GM12878 (cell line): Measurements from ENCODE around the gene RPL29. TPM values are rescaled to one million over a fixed set of nuclear protein-coding genes. Genes with fewer than 3 reads are reported as not detected.

Experiments used
- ATAC-seq: fragments of 200-7000 bp; cut with Tn5 transposase; 3 replicates; pipeline ENCODE4 v1.9.1; 2020; ENCODE audit warnings: mild to moderate bottlenecking, moderate library complexity
- BruUV-seq: library from RNA; stranded (reverse); fragments of 400-500 nt; replicated peaks from 2 replicates; lab custom pipeline; 2021; lab: Mats Ljungman, UMichigan
- CTCF ChIA-PET: fragments of 300-600 bp; sonication (Branson Sonifier 250); formaldehyde crosslinking; extraction: SDS; loops from one replicate; lab custom pipeline; 2021; ENCODE audit warnings: inconsistent platforms; lab: Yijun Ruan, JAX
- POLR2A ChIA-PET: fragments of 350-600 bp; formaldehyde crosslinking; extraction: SDS; loops from one replicate; lab custom pipeline; 2021; ENCODE audit warnings: inconsistent platforms; lab: Charles Lee
- RAD21 ChIA-PET: fragments of 300-600 bp; sonication (Branson Sonifier 250); formaldehyde crosslinking; loops from one replicate; lab custom pipeline; 2023; ENCODE audit warnings: antibody characterized with exemption; ENCODE audit not compliant: unreplicated experiment; lab: Charles Lee
- SMC1A ChIA-PET: fragments of 300-600 bp; sonication (Branson Sonifier 250); formaldehyde crosslinking; loops from one replicate; lab custom pipeline; 2023; ENCODE audit not compliant: unreplicated experiment, uncharacterized antibody; lab: Charles Lee
- DNase-seq: peaks from one replicate; pipeline ENCODE4 v3.0.0-alpha.2; 2011; ENCODE audit warnings: low read depth, low spot score
- FAIRE-seq: peaks from 3 replicates; lab custom pipeline; 2011; peaks lifted over from hg19 to GRCh38; lab: Jason Lieb, UNC
- H2AFZ ChIP-seq: 2 replicates; pipeline ENCODE4 v1.6.0; 2011; ENCODE audit warnings: low read depth, low read length, control low read depth; ENCODE audit not compliant: control insufficient read depth
- H3K27ac ChIP-seq: 2 replicates; pipeline ENCODE4 v1.5.1; 2011; ENCODE audit warnings: control low read depth; ENCODE audit not compliant: control insufficient read depth, insufficient read depth
- H3K27me3 ChIP-seq, 2 experiments: replicated peaks in 1 of 2; 2 replicates each; pipeline versions ENCODE4 v1.6.0 to v1.6.1; 2011; ENCODE audit warnings: low read length in 1 of 2; ENCODE audit not compliant: control insufficient read depth in 2 of 2, insufficient read depth in 2 of 2
- H3K36me3 ChIP-seq, 2 experiments: 2 replicates each; pipeline ENCODE4 v1.5.1; 2011; ENCODE audit warnings: low read length in 1 of 2; ENCODE audit not compliant: control insufficient read depth in 2 of 2, insufficient read depth in 2 of 2
- H3K4me1 ChIP-seq: 2 replicates; pipeline ENCODE4 v1.6.1; 2011; ENCODE audit warnings: mild to moderate bottlenecking, low read length, moderate library complexity, mixed read lengths; ENCODE audit not compliant: control insufficient read depth, insufficient read depth
- H3K4me2 ChIP-seq: 2 replicates; pipeline ENCODE4 v1.6.0; 2011; ENCODE audit warnings: control low read depth; ENCODE audit not compliant: control insufficient read depth, insufficient read depth
- H3K4me3 ChIP-seq: fragments of 200-600 bp; sonication (generic); 2 replicates; pipeline ENCODE4 v1.5.1; 2016
- H3K79me2 ChIP-seq: 2 replicates; pipeline ENCODE4 v1.6.0; 2011; ENCODE audit warnings: low read length; ENCODE audit not compliant: control insufficient read depth, insufficient read depth
- H3K9ac ChIP-seq: 2 replicates; pipeline ENCODE4 v1.8.0; 2011; ENCODE audit warnings: low read length, control low read depth, mixed read lengths; ENCODE audit not compliant: control insufficient read depth, insufficient read depth
- H3K9me3 ChIP-seq: replicated peaks from 3 replicates; pipeline ENCODE4 v1.5.1; 2011; ENCODE audit warnings: mild to moderate bottlenecking, low read length; ENCODE audit not compliant: control insufficient read depth, insufficient read depth
- H4K20me1 ChIP-seq: 2 replicates; pipeline ENCODE4 v1.6.0; 2011; ENCODE audit not compliant: control insufficient read depth, insufficient read depth
- NFYA ChIP-seq: IDR thresholded peaks from 2 replicates; pipeline ENCODE4 v1.6.1; 2011; ENCODE audit warnings: low read depth, mild to moderate bottlenecking, low read length, improper control_type of control experiment, borderline replicate concordance
- NFYB ChIP-seq: IDR thresholded peaks from 2 replicates; pipeline ENCODE4 v1.6.1; 2011; ENCODE audit warnings: low read depth, mild to moderate bottlenecking, low read length, improper control_type of control experiment, moderate library complexity; ENCODE audit not compliant: insufficient read depth
- NR2F1 ChIP-seq: fragments of 450-650 bp; conservative IDR thresholded peaks from 2 replicates; pipeline ENCODE4 v1.6.1; 2017; ENCODE audit warnings: mild to moderate bottlenecking
- NRF1 ChIP-seq: conservative IDR thresholded peaks from 2 replicates; pipeline ENCODE4 v1.6.1; 2011; ENCODE audit warnings: mild to moderate bottlenecking, low read depth, low read length, improper control_type of control experiment
- RCOR1 ChIP-seq: conservative IDR thresholded peaks from 2 replicates; pipeline ENCODE4 v1.6.1; 2012; ENCODE audit warnings: low read depth, low read length, improper control_type of control experiment
- SIN3A ChIP-seq: IDR thresholded peaks from 2 replicates; pipeline ENCODE4 v1.6.1; 2012; ENCODE audit warnings: low read depth, low read length, improper control_type of control experiment
- SMAD1 ChIP-seq: fragments of 450-650 bp; IDR thresholded peaks from 2 replicates; pipeline ENCODE4 v1.6.1; 2018; ENCODE audit warnings: mild to moderate bottlenecking, low read depth; ENCODE audit not compliant: partially characterized antibody
- SREBF1 ChIP-seq: IDR thresholded peaks from 2 replicates; pipeline ENCODE4 v1.6.1; 2012; ENCODE audit warnings: mild to moderate bottlenecking, low read length
- STAT1 ChIP-seq: fragments of 450-650 bp; conservative IDR thresholded peaks from 2 replicates; pipeline ENCODE4 v1.6.1; 2014; ENCODE audit warnings: antibody characterized with exemption, mild to moderate bottlenecking
- ZNF24 ChIP-seq: fragments of 450-650 bp; IDR thresholded peaks from 2 replicates; pipeline ENCODE4 v1.6.1; 2017; ENCODE audit warnings: antibody characterized with exemption, mild to moderate bottlenecking
- ZNF384 ChIP-seq: IDR thresholded peaks from 2 replicates; pipeline ENCODE4 v1.6.1; 2012; ENCODE audit warnings: low read depth, mild to moderate bottlenecking, low read length, improper control_type of control experiment, borderline replicate concordance
- ZZZ3 ChIP-seq: IDR thresholded peaks from 2 replicates; pipeline ENCODE4 v1.6.1; 2011; ENCODE audit warnings: low read depth; ENCODE audit not compliant: control insufficient read depth, insufficient read length
- WGBS: methylation state at CpG from one replicate; pipeline ENCODE4 v1.1.6; 2016; ENCODE audit warnings: low lambda C conversion rate; ENCODE audit not compliant: insufficient replicate concordance, insufficient coverage; ENCODE audit errors: missing lambda C conversion rate; 5-methylcytosine and 5-hydroxymethylcytosine counted together
- in situ Hi-C: fragments of 300-500 bp; cut with MboI; formaldehyde crosslinking; loops from 9 replicates; pipeline ENCODE4 v1.14.3; 2018; ENCODE audit warnings: mixed read lengths
- intact Hi-C: fragments of 100-400 bp; cut with micrococcal nuclease; formaldehyde crosslinking; loops from one replicate; pipeline ENCODE4 v1.14.2; 2022; ENCODE audit not compliant: unreplicated experiment
- polyA plus RNA-seq, 11 experiments: library from polyadenylated mRNA; depleted of rRNA in 4 of 11; unstranded in 6 of 11; stranded (reverse) in 5 of 11; fragments of >200 nt; fragmentation: Nextera tagmentation in 4 of 11; fragmentation: Illumina TruSeq in 1 of 11; extraction: Ambion mirVana in 4 of 11; extraction: Trizol in 1 of 11; gene quantifications; 1 replicate in 1 of 11; 2 replicates in 10 of 11; pipeline versions ENCODE4 v1.2.1 to v1.2.3, GENCODE V29; 2011 to 2016; ENCODE audit warnings: inconsistent platforms in 2 of 11, missing spikeins in 2 of 11, low read depth in 1 of 11
- total RNA-seq, 4 experiments: library from RNA; depleted of rRNA in 3 of 4; stranded (reverse); fragments of >200 nt in 3 of 4; fragmentation: Illumina TruSeq in 1 of 4; extraction: Trizol in 1 of 4; gene quantifications; 2 replicates each; pipeline versions ENCODE4 v1.2.1 to v1.2.3, GENCODE V29; 2013 to 2021

The RPL29 gene
- total and polyA plus RNA-seq, 10 of the 15 experiments (the other 5 are each of a cell fraction or from before 2014, with no cell fraction given), result 1,053 to 2,477 (median 1,657) TPM

DNA sequence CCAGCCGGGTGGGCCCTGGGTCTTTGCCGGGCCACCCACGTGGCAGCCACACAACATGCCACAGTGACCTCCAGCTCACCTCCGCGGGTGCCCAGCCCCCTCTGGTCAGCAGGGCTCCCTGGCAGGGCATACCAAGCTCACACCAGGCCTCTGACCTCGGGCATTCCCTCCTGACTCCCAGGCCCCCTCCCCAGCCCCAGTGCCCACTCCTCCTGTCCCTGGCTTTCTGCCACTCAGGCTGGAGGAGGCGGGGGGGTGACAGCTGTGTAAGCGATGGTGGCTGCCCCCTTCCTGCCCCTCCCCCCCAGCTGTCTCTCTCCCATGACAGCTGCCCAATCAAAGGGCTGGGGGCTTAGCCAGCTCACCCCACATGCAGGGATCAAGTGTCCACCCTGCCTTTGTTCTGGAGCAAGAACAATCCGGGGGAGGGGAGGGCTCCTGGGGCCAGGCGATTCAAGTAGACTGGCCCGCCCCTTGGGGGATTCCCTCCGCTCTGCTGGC, 31.7 kb downstream of the RPL29 start:
- DNase-seq, result no peak
- ChIA-PET CTCF (interaction anchor here (1.3 kb wide), 1 partner anchor 10 kb away, joined by 6 read pairs; the partner anchor contains the start of gene ABHD14B), SMC1A (interaction anchor here (1.2 to 1.5 kb wide), 2 partner anchors 11 to 13 kb away, joined by 3 to 4 read pairs; partner anchors contain the start of gene ABHD14A), RAD21 (no interaction called here), POLR2A (no interaction called here)
- ATAC-seq, result no peak
- H3K27me3 ChIP-seq, result no peaks in the 10 kb centered on the region; a peak in 2 of 4 replicates
- H3K79me2 ChIP-seq, result no peaks in the 10 kb centered on the region
- no TSS peak for BruUV-seq
- in situ Hi-C loops, result no loop called here
- peaks cover 6% of the 10 kb centered on the region; the same call in 1 of the 2 replicates for H3K4me1 ChIP-seq
- no peak for FAIRE-seq
- H4K20me1 ChIP-seq, result no peaks in the 10 kb centered on the region
- H3K9me3 ChIP-seq, result no peaks in the 10 kb centered on the region
- no peaks in the 10 kb centered on the region for H3K36me3 ChIP-seq
- H2AFZ ChIP-seq, result no peak overlapping the region
- WGBS, result 46% methylated on average over 10 of the region's 12 CpGs
- no peak overlapping the region for H3K9ac ChIP-seq
- TF ChIP-seq SREBF1 (no peak), STAT1 (no peak), ZNF24 (no peak), RCOR1 (no peak), NR2F1 (no peak), NFYB (no peak), SMAD1 (no peak), NRF1 (no peak), ZNF384 (no peak), ZZZ3 (no peak), SIN3A (no peak), NFYA (no peak)
- H3K4me2 ChIP-seq, result no peak overlapping the region
- no peak overlapping the region for H3K27ac ChIP-seq
- no peak overlapping the region for H3K4me3 ChIP-seq
- intact Hi-C loops, result no loop called here
